ENCODE data around the gene FAM241A. TPM values are rescaled to one million over a fixed set of nuclear protein-coding genes. Genes with fewer than 3 reads are reported as not detected.

Gene FAM241A
- polyA plus RNA-seq, 3 donors = 1.8 to 5.5 (median 4.8) TPM

DNA sequence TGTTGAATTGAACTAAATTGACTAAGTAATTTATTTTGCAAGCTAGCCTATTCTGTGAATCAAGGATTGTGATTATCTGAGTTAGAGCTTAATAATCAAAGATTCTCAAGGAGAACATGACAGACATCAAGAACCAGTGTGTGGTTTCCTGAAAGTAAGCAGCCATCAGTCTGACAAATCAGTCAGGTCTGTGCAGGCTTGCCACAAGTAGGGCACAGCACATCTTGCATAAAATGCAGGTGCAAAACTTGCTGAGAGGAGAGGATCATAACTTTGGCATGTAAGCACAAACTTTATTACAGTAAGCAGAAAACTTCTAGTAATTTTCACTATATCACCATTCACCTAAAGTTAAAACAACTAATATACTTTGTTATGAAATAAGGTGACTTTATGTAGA, 22.5 kb downstream of the FAM241A start:
- Histone ChIP-seq H4K20me1 (ENCODE audit: insufficient read depth, low read length) (no peaks in the 10 kb centered on the region), H3K79me2 (ENCODE audit: insufficient read depth, low read length) (peaks cover 14% of the 10 kb centered on the region), H3K4me1 (ENCODE audit: control insufficient read depth in 1 of 2, insufficient read depth in 2 of 2, low read length in 2 of 2) (peaks cover 0 to 5% of the 10 kb centered on the region in 2 donors), H3K36me3 (replicated peaks in 1 of 2; ENCODE audit: control insufficient read depth in 1 of 2, insufficient read depth in 2 of 2, low read length in 2 of 2) (no peaks in the 10 kb centered on the region), H3K27ac (ENCODE audit: low read depth in 1 of 2, low read length in 2 of 2) (no peak overlapping the region), H2AFZ (ENCODE audit: insufficient read depth, low read depth, low read length, poor library complexity, severe bottlenecking) (no peak overlapping the region), H3K4me3 (replicated peaks in 1 of 3; ENCODE audit: low read depth in 2 of 3, low read length in 3 of 3) (no peak overlapping the region), H3K27me3 (ENCODE audit: control insufficient read depth in 2 of 2, insufficient read depth in 2 of 2, low read length in 2 of 2) (no peaks in the 10 kb centered on the region), H3K9ac (ENCODE audit: insufficient read depth, low read length, poor library complexity, severe bottlenecking) (no peak overlapping the region), H3K4me2 (replicated peaks; ENCODE audit: extremely low read depth, low read length, poor library complexity, severe bottlenecking) (no peak overlapping the region), H3K9me3 (replicated peaks in 1 of 2; ENCODE audit: control insufficient read depth in 1 of 2, insufficient read depth in 1 of 2, low read length in 2 of 2) (no peaks in the 10 kb centered on the region)
- Mint-ChIP-seq H3K9me3 (peaks cover under 1 to 9% (median 3%) of the 10 kb centered on the region in 7 donors), H3K4me3 (no peak overlapping the region), H3K36me3 (peaks cover 0 to 2% of the 10 kb centered on the region in 2 donors), H3K4me1 (peaks cover 10% of the 10 kb centered on the region), H3K27me3 (ENCODE audit: low read depth in 3 of 3) (no peaks in the 10 kb centered on the region), H3K27ac (peak overlapping the region in 2 of 7 donors; percentile 62 to 67)
- TF ChIP-seq, protein P1, sequence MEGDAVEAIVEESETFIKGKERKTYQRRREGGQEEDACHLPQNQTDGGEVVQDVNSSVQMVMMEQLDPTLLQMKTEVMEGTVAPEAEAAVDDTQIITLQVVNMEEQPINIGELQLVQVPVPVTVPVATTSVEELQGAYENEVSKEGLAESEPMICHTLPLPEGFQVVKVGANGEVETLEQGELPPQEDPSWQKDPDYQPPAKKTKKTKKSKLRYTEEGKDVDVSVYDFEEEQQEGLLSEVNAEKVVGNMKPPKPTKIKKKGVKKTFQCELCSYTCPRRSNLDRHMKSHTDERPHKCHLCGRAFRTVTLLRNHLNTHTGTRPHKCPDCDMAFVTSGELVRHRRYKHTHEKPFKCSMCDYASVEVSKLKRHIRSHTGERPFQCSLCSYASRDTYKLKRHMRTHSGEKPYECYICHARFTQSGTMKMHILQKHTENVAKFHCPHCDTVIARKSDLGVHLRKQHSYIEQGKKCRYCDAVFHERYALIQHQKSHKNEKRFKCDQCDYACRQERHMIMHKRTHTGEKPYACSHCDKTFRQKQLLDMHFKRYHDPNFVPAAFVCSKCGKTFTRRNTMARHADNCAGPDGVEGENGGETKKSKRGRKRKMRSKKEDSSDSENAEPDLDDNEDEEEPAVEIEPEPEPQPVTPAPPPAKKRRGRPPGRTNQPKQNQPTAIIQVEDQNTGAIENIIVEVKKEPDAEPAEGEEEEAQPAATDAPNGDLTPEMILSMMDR (IDR thresholded peaks at IDR 0.05) = no peak
- intact Hi-C loops (cut with micrococcal nuclease) = no loop called here
- no peak for DNase-seq

DNA sequence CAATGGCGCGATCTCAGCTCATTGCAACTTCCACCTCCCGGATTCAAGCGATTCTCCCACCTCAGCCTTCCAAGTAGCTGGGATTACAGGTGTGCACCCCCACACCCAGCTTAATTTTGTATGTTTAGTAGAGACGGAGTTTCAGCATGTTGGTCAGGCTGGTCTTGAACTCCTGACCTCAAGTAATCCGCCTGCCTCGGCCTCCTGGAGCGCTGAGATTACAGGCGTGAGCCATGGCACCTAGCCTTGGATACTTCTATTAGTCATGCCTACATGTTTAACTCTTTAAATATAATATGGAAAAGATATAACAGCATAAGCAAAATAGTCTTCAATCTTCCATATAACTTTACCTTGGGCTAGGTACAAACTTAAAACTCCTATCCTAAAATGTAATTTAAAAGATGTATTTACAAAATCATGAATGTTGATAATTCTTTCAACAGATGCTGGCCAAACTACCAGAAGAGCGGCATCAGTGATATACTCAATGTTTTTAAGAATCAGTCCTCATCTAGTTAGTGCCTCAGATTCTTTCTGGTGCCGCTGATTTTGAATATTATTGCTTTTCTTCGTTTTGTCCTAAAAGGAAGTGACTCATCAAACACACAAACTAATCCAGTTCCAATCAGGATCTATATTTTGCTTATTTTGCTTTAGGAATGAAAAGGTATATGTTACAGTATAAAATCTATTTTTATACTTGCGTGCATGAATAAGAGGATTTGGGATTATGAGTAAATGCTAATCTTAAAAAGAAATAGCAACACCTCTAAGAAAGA, 23.7 kb downstream of the FAM241A start:
- H3K27ac ChIP-seq (ENCODE audit: low read depth in 1 of 2, low read length in 2 of 2) = no peak overlapping the region
- H3K9me3 ChIP-seq (replicated peaks in 1 of 2; ENCODE audit: control insufficient read depth in 1 of 2, insufficient read depth in 1 of 2, low read length in 2 of 2) = no peaks in the 10 kb centered on the region
- H3K36me3 ChIP-seq (replicated peaks in 1 of 2; ENCODE audit: control insufficient read depth in 1 of 2, insufficient read depth in 2 of 2, low read length in 2 of 2) = peaks cover under 1 to 2% of the 10 kb centered on the region in 2 donors
- H2AFZ ChIP-seq (ENCODE audit: insufficient read depth, low read depth, low read length, poor library complexity, severe bottlenecking) = no peak overlapping the region
- no peak overlapping the region for H3K4me3 ChIP-seq (replicated peaks in 1 of 3; ENCODE audit: low read depth in 2 of 3, low read length in 3 of 3)
- H3K4me1 ChIP-seq (ENCODE audit: control insufficient read depth in 1 of 2, insufficient read depth in 2 of 2, low read length in 2 of 2) = peaks cover 0 to 5% of the 10 kb centered on the region in 2 donors
- Mint-ChIP-seq H3K27ac (peak overlapping the region in 1 of 7 donors; percentile 24), H3K9me3 (peaks cover 0 to 6% (median 3%) of the 10 kb centered on the region in 7 donors), H3K4me1 (peaks cover 13% of the 10 kb centered on the region), H3K27me3 (ENCODE audit: low read depth in 3 of 3) (no peaks in the 10 kb centered on the region), H3K4me3 (no peak overlapping the region), H3K36me3 (peaks cover 4 to 10% of the 10 kb centered on the region in 2 donors)
- H4K20me1 ChIP-seq (ENCODE audit: insufficient read depth, low read length) = no peaks in the 10 kb centered on the region
- H3K4me2 ChIP-seq (replicated peaks; ENCODE audit: extremely low read depth, low read length, poor library complexity, severe bottlenecking) = no peak overlapping the region
- intact Hi-C loops (cut with micrococcal nuclease) = no loop called here
- TF ChIP-seq, protein P1 (IDR thresholded peaks at IDR 0.05) = no peak
- peaks cover 14% of the 10 kb centered on the region for H3K79me2 ChIP-seq (ENCODE audit: insufficient read depth, low read length)
- H3K27me3 ChIP-seq (ENCODE audit: control insufficient read depth in 2 of 2, insufficient read depth in 2 of 2, low read length in 2 of 2) = no peaks in the 10 kb centered on the region
- no peak overlapping the region for H3K9ac ChIP-seq (ENCODE audit: insufficient read depth, low read length, poor library complexity, severe bottlenecking)
- no peak for DNase-seq
- WGBS (ENCODE audit: insufficient coverage) = no CpG with 5 or more reads among the region's 13 CpGs

Data from CD14-positive monocyte (primary cell).